ENCODE measurements around the gene MYOM3.

MYOM3 gene

DNA sequence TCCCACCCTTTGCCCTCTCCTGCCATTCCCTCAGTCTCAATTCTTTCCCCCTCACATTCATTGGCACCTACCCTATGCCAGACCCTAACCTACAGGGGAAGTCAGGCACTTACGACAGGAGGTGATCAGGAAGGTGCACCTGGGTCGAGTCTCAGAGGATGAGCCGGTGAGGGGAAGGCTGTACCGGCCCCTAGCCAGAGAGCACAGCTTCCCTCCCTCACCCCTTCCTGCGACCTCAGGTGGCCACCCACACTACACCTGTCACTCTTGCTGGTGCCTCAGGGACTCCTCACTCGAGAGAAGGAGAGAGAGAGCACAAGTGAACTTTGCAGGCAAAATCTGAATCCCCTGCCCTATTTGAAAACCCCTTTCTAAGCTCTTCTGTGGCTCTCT lies 1.7 kb upstream of the MYOM3 start:
- no peak for DNase-seq

GRCh38 chr1:24111262-24111995 lies 506 bp downstream of the MYOM3 start:
- no peak for DNase-seq

GRCh38 chr1:24110642-24111261 lies 1.2 kb downstream of the MYOM3 start:
- DNase-seq = no peak

DNA sequence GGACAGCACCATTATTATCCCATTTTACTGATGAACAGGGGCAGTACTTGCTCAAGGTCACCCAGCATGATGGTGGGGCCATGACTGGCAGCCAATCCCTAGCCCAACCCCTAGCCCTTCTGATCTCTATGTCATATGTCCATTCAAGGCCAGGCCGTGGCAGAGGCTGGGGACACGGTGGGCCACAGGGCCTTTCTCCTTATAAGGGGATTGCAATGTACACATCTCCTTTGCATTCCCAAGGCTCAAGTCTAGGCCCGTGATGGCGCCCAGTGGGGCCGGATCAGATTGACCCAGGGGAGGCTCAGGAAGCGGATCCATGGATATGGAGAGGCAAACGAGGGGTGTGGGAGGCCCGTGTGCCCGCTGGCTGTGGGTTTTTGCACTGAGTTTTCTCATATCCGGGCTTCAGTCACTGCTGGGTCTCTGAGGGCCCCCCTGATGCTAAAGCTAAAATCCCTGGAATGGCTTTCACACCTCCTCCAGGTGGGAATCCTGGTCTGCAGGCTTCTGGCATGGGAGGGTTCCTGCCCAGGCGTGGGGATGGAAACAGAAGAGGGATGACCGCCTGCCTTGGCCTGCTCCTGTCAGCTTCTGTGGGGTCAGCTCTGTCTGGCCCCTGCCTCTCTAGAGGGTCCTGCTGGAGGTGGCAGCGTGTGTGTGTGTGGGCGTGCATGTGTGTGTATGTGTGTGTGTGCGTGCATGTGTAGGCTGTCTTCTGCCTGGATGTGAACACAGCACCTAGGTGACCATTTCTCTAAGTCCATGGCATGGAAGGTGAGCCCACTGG lies 2.1 kb downstream of the MYOM3 start:
- DNase-seq = no peak

DNA sequence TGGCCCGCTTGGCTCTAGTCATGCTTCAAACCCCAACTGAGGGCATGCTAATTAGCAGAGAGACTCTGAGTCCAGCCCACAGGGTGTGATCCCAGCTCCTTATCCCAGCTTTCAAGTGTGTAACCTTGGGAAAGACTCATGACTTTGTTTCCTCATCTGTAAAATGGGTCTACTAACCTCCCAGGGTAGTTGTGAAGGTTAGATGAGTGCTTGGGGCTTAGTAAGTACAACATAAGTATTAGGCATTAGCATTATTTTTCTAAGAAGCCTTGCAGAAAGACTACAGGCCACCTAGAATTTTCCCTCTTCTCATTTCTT lies 2.8 kb downstream of the MYOM3 start:
- DNase-seq = no peak

- no peak for DNase-seq
These were observed 3.4 kb downstream of the MYOM3 start for GRCh38 chr1:24108334-24109165.

GRCh38 chr1:24107462-24108138 lies 4.3 kb downstream of the MYOM3 start:
- DNase-seq = no peak

DNA sequence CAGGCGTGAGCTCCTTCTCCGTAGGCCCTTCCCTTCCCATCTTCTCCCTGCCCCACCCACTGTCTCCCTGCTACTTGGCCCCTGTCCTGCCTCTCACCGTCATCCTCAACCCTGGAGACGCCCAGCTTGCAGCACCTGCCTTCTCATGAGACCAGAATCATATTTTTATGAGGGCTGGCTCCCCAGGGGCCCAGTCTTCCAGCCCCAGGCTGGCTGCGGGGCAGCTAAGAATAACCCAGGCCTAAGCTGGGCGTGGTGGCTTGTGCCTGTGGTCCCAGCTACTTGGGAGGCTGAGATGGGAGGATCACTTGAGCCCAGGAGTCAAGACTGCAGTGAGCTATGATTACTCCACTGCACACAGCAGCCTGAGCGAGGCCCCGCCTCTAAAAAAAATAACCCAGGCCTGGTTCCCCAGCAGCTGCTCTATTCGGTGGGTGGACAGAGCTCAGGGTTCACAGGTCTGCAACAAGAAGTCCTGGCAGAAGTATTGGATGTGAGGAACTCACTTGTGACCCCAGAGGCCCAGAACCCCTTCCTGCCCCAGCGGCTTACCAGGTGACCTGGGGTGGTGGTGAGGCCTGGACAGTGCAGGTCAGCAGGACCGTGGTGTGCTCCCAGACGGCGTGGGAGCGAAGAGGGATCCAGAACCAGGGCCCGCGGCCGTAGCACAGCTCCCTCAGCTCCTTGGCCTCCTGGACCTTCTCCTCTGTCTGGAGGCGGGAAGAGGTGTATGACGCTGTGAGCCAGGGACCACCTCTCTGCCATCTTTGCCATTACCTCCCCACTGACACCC lies 6.4 kb downstream of the MYOM3 start:
- DNase-seq = no peak

DNA sequence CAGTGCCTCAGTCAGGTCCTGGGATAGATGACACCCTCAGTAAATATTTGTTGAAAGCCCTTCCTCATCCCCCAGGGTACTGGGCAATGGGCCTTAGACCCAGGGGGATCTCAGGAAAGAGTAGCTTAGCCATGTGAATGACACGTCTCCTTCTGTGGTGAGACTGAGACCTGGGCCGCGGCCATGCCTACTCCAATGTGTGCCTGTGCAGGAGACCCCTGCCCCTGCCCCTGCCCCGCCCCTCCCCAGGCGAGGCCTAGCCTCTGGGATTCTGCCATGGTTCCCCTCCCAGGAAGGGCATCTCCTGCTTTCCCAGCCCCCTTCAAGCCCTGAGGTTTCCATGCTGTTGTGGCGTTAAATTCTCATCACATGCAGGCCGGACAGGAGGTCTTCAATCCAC lies 7.1 kb downstream of the MYOM3 start:
- DNase-seq = no peak

- DNase-seq = no peak
These were observed 8.1 kb downstream of the MYOM3 start for GRCh38 chr1:24103879-24104278.

DNA sequence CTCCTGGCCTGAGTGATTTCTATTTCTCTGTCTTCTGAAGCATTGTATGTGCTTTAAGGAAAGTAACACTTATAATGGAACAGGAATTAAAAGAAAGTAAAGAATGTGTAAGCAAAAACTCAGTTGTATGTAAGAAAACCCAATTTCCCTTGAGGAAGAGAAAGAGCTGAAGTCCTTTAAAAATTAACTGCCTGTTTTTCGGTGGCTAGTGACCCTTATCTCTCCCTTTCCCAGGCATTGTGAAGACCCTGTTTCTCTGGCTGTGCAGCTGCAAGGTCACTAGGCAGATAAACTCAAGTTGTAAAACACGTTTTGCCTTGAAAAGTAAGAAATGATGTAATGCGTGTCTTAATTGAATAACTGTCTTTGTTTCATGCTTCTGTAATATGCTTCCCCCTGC lies 8.5 kb downstream of the MYOM3 start:
- DNase-seq = no peak

GRCh38 chr1:24102961-24103360 lies 9.0 kb downstream of the MYOM3 start:
- DNase-seq = no peak

- DNase-seq = no peak
These were observed 9.9 kb downstream of the MYOM3 start for GRCh38 chr1:24101796-24102586.

- no peak for DNase-seq
These were observed 10.8 kb downstream of the MYOM3 start for GRCh38 chr1:24100945-24101737.

DNA sequence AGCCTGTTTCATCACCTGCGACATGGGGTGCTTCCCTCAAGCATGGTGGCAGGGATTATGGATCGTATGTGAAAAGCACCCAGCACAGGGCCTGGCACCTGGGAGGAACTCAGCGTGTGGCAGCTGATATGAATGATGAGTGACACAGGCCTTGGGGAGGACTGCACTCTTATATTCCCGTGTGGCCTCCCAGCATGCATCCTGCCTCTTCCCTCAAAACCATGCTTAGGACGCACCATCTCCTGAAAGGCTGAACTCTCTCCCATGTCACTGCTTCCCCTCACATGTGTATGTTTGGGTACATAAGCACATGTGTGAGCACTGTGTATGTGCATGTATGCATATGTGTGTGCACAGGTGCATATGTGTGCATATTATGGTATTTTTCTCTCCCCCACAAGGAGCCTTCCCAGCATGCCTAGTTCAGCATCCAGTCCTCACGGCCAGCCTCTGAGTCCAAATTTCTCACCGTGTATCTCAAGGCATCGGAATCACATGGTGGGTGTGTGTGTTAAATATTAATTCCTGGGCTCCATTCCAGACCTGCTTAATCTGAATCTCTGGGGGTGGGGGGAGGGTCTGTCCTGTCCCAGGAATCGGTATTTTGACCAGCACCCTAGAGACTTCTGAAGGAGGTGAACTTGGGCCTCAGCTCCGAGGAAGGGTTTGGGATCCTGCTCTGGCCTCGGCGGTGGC lies 12.8 kb downstream of the MYOM3 start:
- no peak for DNase-seq

DNA sequence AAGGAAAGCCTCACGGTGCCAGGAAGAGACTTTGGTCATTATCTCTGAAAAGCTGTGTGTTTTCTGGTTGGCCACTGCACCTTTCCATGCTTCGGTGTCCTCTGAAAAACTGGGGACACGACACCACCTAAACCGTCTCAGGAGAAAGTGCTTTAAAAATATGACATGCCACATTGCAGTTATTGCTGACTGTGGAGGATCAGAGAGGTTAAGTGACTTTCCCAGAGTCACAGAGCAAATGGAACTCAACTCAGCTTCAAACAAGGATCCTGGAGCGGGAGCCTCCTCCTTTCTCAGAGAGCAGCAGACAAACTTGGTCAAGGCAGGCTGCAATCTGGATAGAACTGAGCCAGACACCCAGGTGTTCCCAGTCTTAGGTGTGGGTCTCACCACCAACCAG lies 13.8 kb downstream of the MYOM3 start:
- no peak for DNase-seq

GRCh38 chr1:24097663-24098062 lies 14.3 kb downstream of the MYOM3 start:
- no peak for DNase-seq

GRCh38 chr1:24096739-24097103 lies 15.2 kb downstream of the MYOM3 start:
- DNase-seq = no peak

- no peak for DNase-seq
These were observed 15.8 kb downstream of the MYOM3 start for GRCh38 chr1:24096009-24096738.
